NCI-H1048 (cell line): ENCODE results near the gene MIA2.
"Not testable (repeated sequence)": the region's sequence is repeated elsewhere in the genome, so short reads cannot be mapped to it uniquely, and the experiment has no call there.

Source experiments
- DNase-seq: peaks from one replicate; lab custom pipeline; 2025; lab: John Stamatoyannopoulos, UW

The MIA2 gene

DNA sequence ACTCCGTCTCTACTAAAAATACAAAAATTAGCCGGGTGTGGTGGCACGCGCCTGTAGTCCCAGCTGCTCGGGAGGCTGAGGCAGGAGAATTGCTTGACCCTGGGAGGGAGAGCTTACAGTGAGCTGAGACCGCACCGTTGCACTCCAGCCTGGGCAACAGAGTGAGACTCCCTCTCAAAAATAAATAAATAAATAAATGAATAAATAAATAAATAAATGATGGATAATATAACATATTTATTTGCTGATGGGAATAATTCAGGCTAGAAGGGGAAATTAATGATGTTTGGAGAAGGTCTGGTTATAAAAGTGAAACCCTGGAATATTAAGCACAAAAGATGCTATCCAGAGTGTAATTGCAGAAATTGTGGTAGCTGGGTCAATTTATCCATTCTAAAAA lies 107.4 kb downstream of the MIA2 start:
- DNase-seq, result not testable (repeated sequence)

DNA sequence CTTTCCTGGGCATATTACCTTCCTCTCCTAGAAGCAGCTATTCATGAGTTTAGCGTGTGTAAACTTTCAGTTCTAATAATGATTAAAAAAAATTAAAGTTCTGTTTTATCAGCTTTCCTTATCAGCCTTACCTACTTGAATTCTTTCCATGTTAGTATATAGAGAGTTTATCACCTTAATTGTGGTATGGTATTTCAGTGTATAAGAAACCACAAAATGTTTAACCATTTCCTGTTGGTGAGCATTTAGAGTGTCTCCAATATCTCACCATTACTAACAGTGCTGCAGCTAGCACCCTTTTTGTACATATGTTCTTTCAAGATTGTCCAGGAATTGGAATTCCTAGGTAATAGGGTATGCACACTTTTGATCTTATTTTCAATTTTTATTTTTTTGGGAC lies 109.1 kb downstream of the MIA2 start:
- DNase-seq, result no peak

DNA sequence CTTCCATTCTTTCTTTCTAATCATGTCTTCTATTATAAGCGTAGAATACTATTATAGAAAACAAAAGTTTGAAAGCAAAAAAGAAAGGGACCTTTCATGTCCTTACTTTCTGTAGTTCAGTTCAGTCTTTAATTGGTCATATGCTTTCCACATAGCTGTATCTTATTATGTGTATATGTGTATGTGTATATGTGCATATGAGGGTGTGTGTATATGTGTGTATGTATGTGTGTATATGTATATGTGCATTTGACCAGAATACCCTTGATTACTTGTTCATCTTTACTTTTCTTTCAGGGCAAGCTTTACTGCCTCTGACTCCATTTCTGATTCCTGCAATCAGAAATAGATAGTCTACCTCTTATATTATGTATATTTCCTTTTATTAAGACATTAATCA lies 109.9 kb downstream of the MIA2 start:
- DNase-seq, result no peak

DNA sequence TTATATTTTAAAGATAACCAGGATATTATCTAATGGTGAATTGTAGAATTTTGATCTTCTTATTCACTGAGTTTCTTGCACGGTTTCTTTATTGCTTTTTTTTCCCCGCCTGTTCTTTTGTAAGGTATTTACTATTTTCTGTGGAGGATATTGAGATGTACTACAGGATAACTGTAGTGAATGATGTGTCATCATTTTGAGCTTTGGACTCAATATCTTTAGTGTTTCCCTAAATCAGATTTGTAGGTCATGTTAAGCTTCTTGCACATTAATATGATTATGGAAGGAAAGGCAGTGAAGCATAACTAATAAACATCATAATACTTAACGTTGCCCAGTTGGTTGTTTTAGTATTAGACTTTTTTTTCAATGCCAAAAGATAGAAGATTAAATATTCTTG lies 117.2 kb downstream of the MIA2 start:
- no peak for DNase-seq

DNA sequence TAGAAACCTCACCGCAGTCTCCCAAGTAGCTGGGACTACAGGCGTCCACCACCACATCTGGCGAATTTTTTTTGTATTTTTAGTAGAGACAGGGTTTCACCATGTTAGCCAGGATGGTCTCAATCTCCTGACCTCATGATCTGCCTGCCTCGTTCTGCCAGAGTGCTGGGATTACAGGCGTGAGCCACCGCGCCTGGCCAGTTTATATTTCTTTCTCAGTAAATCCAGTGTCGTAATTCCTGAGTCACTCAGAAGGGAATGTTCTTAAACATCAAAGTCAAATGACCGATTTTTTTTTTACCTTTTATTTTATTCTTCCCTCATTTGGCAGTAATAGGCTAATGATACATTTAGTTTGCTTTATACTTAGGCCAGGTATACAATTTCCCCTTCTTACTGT lies 118.0 kb downstream of the MIA2 start:
- DNase-seq, result no peak

DNA sequence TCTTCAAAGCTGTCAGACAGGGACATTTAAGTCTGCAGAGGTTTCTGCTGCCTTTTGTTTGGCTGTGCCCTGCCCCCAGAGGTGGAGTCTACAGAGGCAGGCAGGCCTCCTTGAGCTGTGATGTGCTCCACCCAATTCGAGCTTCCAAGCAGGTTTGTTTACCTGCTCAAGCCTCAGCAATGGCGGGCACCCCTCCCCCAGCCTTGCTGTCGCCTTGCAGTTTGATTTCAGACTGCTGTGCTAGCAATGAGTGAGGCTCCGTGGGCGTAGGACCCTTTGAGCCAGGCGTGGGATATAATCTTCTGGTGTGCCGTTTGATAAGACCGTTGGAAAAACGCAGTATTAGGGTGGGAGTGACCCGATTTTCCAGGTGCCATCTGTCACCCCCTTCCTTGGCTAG lies 125.4 kb downstream of the MIA2 start:
- not testable (repeated sequence) for DNase-seq

DNA sequence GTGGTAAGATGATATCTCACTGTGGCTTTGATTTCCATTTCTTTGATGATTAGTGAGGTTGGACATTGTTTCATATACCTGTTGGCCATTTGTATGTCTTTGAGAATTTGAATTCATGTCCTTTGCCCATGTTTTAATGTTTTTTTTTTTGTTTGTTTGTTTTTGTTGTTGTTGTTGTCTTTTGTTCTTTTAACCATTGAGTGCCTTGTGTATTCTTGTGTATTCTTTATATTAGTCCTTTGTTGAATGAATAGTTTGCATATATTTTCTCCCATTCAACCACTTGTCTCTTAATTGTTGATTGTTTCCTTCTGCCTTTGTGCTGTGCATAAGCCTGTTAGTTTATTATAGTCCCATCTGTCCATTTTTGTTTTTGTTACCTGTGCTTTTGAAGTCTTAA lies 126.6 kb downstream of the MIA2 start:
- DNase-seq, result no peak

DNA sequence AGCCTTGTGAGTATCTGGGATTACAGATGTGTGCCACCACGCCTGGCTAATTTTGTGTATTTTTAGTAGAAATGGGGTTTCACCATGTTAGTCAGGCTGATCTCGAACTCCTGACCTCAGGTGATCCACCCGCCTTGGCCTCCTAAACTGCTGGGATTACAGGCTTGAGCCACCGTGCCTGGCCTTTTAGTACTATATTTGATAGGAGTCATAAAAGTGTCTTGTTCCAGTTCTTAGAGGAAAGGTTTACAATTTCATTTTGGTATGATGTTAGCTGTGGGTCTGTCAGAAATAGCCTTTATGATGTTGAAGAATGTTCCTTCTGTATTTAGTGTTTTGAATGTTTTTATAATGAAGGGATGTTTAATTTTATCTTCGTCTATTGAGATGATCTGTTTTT lies 127.8 kb downstream of the MIA2 start:
- not testable (repeated sequence) for DNase-seq

DNA sequence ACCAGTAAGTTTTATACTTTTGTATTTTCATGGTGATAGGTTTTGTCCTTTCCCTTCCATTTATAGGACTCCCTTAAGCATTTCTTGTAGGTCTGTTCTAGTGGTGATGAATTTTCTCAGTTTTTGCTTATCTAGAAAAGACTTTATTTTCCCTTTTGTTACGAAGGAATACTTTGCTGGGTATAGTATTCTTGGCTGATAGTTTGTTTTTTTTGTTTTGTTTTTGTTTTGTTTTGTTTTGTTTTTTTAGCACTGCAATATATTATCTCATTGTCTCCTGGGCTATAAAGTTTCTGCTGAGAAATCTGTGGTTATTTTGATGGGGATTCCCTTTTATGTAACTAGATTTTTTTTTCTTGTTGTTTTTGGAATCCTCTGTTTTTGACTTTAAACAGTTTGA lies 130.8 kb downstream of the MIA2 start:
- DNase-seq, result no peak

DNA sequence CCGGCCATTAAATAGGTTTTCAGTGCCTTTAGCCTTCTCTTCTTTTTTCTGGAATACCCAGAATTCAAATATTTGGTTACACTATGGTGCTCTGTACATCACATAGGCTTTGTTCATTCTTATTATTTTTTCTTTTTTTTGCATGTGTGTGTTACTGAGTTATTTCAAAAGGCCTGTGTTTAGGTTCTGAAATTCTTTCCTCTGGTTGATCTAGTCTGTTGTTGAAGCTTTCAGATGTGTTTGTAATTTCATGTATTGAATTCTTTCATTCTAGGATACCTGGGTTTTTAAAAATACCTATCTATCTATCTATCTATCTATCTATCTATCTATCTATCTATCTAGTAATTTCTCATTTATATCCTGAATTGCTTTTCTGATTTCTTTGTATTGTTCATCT lies 131.6 kb downstream of the MIA2 start:
- DNase-seq, result no peak

DNA sequence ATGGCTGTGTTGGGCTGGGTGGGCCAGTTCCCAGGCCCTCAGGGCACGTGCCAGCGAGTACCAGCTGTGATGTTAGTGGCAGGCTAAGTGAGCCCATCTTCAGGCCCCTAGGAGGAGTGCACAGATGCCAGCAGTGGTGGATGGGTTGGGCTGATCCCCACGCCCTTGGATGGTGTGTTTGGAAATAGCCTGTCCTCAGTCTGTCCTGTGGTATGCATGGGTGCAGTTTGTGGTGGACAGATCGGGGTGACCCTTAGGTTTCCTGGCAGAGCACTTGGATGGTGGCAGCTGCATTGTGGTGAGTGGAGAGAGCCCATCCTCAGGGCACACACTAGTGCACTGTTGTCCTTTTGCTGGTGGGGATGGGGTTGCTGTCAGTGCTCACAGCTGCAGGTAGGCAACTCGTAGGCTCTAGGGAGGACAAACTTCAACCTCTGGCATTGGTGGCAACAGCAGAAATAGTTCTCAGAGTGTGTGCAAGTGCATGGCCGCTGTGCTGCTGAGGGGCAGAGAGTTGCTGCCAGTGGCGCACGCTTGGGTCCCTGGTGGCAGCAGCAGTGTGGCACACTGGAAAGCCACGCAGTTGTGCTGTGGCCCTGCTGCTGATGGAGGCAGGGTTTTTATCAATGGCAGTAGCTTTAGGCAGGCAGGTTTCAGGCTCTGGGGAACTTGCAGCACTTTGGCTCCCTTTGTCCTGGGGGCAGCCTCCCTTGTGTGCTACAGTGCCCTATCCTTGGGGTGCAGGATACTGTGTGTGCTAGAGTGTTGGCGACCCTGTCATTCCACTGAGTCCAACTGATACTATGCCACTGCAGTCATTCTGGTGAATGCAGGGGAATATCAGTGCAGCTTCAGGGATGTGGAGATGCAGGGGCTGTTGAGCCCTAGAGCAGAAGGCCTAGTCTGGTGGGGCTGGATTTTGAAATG lies 133.0 kb downstream of the MIA2 start:
- DNase-seq, result no peak

DNA sequence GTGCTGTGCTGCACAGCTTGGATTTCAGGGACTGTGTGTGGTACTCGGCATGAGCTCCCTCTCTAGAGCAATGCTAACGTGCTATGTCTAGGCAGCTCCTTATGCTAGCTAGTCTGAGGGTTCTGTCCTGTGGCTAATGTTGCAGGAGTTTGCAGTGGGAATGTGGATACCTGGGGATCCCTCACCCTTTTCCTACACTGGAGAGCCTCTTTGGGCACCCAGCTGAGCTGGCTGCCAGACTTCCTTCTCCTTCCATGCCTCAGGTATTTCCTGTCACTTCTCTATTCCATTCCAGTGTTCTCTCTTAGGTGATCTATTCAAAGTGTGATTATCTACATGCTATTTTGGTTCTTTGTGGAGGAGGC lies 133.7 kb downstream of the MIA2 start:
- DNase-seq, result no peak

DNA sequence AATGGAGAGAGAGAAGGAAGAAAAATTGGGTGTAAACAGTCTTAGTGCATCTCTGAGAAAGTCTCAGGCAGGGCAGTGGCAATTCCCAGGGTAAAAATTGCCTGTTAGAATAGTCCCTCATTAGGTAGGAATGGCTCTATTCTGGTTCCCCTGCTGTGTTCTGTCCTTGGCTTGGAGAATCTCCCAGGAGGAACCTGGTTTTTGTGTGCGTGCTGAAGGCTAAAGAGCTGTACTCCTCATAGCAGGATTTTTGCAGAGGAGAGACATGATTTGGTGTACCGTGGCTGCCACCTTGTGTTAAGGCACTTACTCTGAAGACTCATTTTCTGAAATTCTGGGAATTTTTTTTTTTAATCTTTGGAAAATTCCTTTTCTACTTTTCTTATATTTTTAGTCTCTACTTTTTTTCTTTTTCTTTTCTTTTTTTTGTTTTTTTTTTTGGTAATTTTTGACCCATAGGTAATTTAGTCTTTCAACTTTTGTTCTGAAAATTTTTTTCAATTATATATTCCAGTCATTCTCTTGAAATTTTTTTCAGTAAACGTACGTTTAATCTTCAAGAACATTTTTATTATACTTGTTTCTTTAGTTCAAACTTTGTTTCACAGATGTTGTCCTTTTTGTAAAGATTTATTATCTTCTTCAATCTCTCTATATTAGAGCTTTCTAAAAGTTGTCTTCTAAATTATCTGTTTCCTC lies 134.7 kb downstream of the MIA2 start:
- no peak for DNase-seq

DNA sequence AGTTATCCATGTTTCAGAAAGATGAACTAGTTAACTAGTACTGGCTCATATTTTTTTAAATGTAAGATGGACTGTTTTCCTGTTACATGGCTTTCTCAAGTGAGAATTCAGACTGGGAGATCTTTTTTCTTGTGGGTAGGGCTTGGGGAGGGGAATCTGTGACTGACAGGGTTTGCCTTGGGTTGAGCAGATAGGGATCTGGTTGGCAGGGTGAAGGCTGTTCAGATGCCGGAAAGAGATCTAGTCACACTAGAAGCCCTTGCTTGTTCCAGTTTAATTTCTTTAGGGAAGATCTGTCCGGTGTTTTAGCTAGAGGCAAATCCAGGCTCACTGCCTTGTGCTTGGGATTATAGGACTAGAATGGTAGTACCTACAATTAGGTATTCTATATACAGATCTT lies 135.3 kb downstream of the MIA2 start:
- no peak for DNase-seq

DNA sequence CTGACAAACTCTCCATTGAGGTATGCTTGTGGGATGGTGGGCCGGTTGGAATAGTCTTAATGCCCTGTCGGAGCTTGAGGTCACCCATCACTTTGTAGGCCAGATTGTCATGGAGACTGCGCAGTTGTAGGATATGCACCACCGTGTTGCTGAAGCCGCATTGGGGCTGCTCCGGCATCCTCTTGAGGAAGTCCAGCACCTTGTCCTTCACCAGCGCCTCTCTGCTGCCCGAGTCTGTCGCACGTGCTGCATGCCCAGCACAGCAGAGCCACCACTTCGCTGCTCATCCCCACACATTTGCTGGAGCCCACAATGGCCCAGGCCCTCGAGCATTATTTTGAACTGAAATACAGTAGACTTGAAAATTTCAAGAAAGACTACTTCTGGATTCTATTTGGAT lies 136.7 kb downstream of the MIA2 start:
- no peak for DNase-seq

DNA sequence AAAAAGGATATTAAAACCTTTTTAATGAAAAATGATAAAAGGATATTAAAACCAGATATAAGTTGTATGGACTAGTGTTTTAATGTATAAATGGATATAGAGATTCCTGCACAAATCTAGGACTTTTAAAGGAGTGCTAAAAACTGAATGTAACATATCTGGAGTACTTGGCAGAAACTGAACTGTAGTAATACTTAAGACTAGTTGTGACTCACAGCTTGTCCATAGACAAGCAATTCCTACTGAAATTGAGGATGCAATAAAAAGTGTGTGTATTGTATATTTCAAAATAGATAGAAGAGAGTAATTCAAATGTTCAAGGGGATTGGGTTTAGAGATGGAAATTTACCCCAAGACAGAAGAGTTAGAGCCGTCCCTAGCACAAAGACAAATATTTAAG lies 138.9 kb downstream of the MIA2 start:
- DNase-seq, result no peak

DNA sequence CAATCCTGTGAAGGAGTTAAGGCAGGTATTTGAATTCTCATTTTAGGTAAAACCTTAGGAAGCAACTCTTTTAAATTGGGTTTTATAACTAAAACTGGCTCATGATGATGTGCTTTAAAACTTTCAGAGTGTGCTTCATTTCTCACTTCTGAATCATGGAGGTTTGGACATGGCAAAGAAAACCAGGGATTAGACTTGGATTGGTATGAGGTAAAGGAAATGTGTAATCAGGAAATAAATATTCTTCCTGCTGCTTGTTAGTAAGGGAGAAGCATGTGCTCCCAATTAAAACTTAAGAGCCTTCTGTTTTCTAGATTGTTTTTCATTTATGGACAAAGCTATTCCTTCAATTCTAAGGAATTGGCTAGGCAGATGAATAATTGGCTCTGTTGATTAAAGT lies 141.1 kb downstream of the MIA2 start:
- DNase-seq, result no peak

DNA sequence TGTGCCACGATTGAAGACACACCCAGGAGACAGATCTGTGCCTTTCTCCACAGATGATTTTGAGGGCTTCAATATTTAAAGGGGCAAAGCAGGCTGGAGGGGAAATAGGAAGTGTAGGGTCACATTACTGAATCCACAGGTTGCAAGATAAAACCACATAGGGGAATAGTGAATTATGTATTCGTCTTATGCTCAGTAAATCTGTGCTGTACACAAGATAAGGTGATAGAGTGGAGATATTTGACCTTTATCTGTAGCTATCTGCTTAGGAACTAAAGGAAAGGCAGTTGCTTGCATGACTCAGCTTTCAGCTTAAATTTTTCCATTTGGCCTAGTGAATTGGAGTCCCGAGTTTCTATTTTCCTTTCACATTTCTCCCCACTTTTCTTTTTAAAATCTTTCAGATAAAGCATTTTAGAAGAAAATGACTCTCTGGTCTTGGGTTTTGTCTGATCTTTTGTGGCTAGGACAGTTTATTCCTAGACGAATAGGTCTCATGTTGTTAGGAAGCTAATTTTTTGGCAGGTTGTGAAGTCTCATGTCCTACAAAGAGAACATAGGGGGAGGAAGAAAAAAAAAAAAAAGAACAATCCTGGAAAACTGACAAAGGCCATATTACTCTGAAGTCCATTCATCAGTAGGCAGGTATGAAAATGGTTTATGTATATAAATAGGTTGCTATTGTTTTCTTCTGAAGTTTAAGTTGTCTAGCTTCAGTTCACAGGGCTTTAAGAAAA lies 143.1 kb downstream of the MIA2 start:
- DNase-seq, result no peak

DNA sequence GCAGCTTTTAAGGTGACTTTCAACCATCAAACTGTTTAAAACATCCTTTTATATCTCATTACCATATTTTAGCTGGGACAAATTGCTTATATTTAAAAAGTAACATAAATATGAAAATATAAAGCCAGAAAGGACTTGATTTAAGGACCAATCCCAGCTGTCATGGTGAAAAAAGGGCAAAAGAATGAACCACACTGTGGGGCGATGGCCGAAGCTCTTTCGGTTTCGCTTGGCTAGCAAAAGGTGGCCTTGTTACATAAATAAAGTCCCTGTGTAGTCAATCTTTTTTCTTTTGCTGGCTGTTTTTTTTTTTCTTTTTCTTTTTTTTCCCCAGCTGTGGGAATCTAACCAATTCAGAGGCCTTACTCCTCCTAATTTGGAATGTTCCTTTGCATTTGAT lies 147.7 kb downstream of the MIA2 start:
- DNase-seq, result no peak

DNA sequence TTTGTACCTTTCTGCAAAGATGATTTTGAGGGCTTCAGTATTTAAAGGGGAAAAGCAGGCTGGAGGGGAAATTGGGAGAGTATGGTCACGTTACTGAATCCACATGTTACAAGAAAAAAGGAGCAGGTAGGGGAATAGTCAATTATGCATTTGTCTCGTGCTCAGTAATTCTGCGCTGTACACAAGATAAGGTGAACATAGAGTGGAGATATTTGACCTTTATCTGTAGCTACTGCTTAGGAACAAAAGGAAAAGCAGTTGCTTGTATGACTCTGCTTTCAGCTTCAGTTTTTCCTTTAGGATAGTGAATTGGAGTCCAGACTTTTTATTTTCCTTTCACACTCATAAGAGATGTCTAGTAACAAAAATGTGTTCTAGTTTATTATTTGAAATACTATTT lies 148.7 kb downstream of the MIA2 start:
- DNase-seq, result no peak

DNA sequence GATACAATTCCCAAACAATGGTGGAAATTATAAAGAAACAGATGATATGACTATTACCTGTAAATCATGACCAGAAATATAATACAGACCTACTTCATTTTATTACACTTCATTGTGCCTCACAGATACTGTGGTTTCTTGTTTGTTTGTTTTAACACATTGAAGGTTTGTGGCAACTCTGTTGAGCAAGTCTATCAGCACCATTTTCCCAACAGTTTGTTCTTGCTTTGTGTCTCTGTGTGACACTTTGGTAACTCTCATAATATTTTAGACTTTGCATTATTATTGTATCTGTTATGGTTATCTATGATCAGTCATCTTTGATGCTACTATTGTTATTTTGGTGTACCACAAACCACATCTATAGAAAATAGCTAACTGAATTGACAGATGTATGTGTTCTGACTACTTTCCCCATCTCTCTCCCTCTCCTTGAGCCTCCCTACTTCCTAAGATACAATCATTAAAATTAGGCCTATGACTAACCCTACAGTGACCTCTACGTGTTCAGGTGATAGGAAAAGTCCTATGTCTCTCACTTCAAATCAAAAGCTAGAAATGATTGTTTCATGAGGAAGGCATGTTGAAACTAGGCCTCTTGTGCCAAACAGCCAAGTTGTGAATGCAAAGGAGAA lies 149.4 kb downstream of the MIA2 start:
- DNase-seq, result no peak

DNA sequence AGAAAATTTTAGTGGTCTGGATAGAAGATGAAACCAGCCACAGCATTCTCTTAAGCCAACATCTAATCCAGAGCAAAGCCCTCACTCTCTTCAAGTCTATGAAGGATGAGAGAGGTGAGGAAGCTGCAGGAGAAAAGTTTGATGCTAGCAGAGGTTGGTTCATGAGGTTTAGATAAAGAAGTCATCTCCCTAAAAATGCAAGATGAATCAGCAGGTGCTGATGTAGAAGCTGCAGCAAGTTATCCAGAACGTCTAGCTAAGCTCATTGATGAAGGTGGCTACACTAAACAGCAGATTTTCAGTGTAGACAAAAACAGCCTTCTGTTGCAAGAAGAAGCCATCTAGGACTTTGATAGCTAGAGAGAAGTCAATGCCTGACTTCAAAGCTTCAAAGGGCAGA lies 150.0 kb downstream of the MIA2 start:
- DNase-seq, result no peak
